GM12878 (cell line): ENCODE results near the gene KBTBD2. TPM values are rescaled to one million over a fixed set of nuclear protein-coding genes. Genes with fewer than 3 reads are reported as not detected.
A peak's percentile ranks its signal among the peaks of the same experiment; 100 is the strongest.

ENCODE experiments used
- ATAC-seq: fragments of 200-7000 bp; cut with Tn5 transposase; 3 replicates; pipeline ENCODE4 v1.9.1; 2020; ENCODE audit warnings: mild to moderate bottlenecking, moderate library complexity
- BruUV-seq: library from RNA; stranded (reverse); fragments of 400-500 nt; replicated peaks from 2 replicates; lab custom pipeline; 2021; lab: Mats Ljungman, UMichigan
- CTCF ChIA-PET: fragments of 300-600 bp; sonication (Branson Sonifier 250); formaldehyde crosslinking; extraction: SDS; loops from one replicate; lab custom pipeline; 2021; ENCODE audit warnings: inconsistent platforms; lab: Yijun Ruan, JAX
- POLR2A ChIA-PET: fragments of 350-600 bp; formaldehyde crosslinking; extraction: SDS; loops from one replicate; lab custom pipeline; 2021; ENCODE audit warnings: inconsistent platforms; lab: Charles Lee
- RAD21 ChIA-PET: fragments of 300-600 bp; sonication (Branson Sonifier 250); formaldehyde crosslinking; loops from one replicate; lab custom pipeline; 2023; ENCODE audit warnings: antibody characterized with exemption; ENCODE audit not compliant: unreplicated experiment; lab: Charles Lee
- SMC1A ChIA-PET: fragments of 300-600 bp; sonication (Branson Sonifier 250); formaldehyde crosslinking; loops from one replicate; lab custom pipeline; 2023; ENCODE audit not compliant: unreplicated experiment, uncharacterized antibody; lab: Charles Lee
- DNase-seq: peaks from one replicate; pipeline ENCODE4 v3.0.0-alpha.2; 2011; ENCODE audit warnings: low read depth, low spot score
- FAIRE-seq: peaks from 3 replicates; lab custom pipeline; 2011; peaks lifted over from hg19 to GRCh38; lab: Jason Lieb, UNC
- H2AFZ ChIP-seq: 2 replicates; pipeline ENCODE4 v1.6.0; 2011; ENCODE audit warnings: low read depth, low read length, control low read depth; ENCODE audit not compliant: control insufficient read depth
- H3K27ac ChIP-seq: 2 replicates; pipeline ENCODE4 v1.5.1; 2011; ENCODE audit warnings: control low read depth; ENCODE audit not compliant: control insufficient read depth, insufficient read depth
- H3K27me3 ChIP-seq, 2 experiments: replicated peaks in 1 of 2; 2 replicates each; pipeline versions ENCODE4 v1.6.0 to v1.6.1; 2011; ENCODE audit warnings: low read length in 1 of 2; ENCODE audit not compliant: control insufficient read depth in 2 of 2, insufficient read depth in 2 of 2
- H3K36me3 ChIP-seq, 2 experiments: 2 replicates each; pipeline ENCODE4 v1.5.1; 2011; ENCODE audit warnings: low read length in 1 of 2; ENCODE audit not compliant: control insufficient read depth in 2 of 2, insufficient read depth in 2 of 2
- H3K4me1 ChIP-seq: 2 replicates; pipeline ENCODE4 v1.6.1; 2011; ENCODE audit warnings: mild to moderate bottlenecking, low read length, moderate library complexity, mixed read lengths; ENCODE audit not compliant: control insufficient read depth, insufficient read depth
- H3K4me2 ChIP-seq: 2 replicates; pipeline ENCODE4 v1.6.0; 2011; ENCODE audit warnings: control low read depth; ENCODE audit not compliant: control insufficient read depth, insufficient read depth
- H3K4me3 ChIP-seq: fragments of 200-600 bp; sonication (generic); 2 replicates; pipeline ENCODE4 v1.5.1; 2016
- H3K79me2 ChIP-seq: 2 replicates; pipeline ENCODE4 v1.6.0; 2011; ENCODE audit warnings: low read length; ENCODE audit not compliant: control insufficient read depth, insufficient read depth
- H3K9ac ChIP-seq: 2 replicates; pipeline ENCODE4 v1.8.0; 2011; ENCODE audit warnings: low read length, control low read depth, mixed read lengths; ENCODE audit not compliant: control insufficient read depth, insufficient read depth
- H3K9me3 ChIP-seq: replicated peaks from 3 replicates; pipeline ENCODE4 v1.5.1; 2011; ENCODE audit warnings: mild to moderate bottlenecking, low read length; ENCODE audit not compliant: control insufficient read depth, insufficient read depth
- H4K20me1 ChIP-seq: 2 replicates; pipeline ENCODE4 v1.6.0; 2011; ENCODE audit not compliant: control insufficient read depth, insufficient read depth
- ATF7 ChIP-seq: fragments of 450-650 bp; IDR thresholded peaks from 2 replicates; pipeline ENCODE4 v1.6.1; 2016; ENCODE audit warnings: low read depth, mild to moderate bottlenecking
- BACH1 ChIP-seq: fragments of 450-650 bp; IDR thresholded peaks from 2 replicates; pipeline ENCODE4 v1.6.1; 2017; ENCODE audit warnings: mild to moderate bottlenecking, borderline replicate concordance
- DPF2 ChIP-seq: fragments of 450-650 bp; IDR thresholded peaks from 2 replicates; pipeline ENCODE4 v1.6.1; 2017; ENCODE audit warnings: mild to moderate bottlenecking
- EZH2 ChIP-seq: IDR thresholded peaks from 2 replicates; pipeline ENCODE4 v1.6.1; 2012; ENCODE audit warnings: low read depth, mild to moderate bottlenecking, control low read depth, inconsistent platforms, low read length, borderline replicate concordance; ENCODE audit not compliant: control insufficient read depth
- FOXM1 ChIP-seq: IDR thresholded peaks from 2 replicates; pipeline ENCODE4 v1.6.1; 2012; ENCODE audit warnings: low read depth, mild to moderate bottlenecking, inconsistent platforms, low read length, moderate library complexity
- HDAC2 ChIP-seq: fragments of 200-600 bp; sonication (generic); IDR thresholded peaks from 2 replicates; pipeline ENCODE4 v1.6.1; 2017
- NBN ChIP-seq: fragments of 450-650 bp; IDR thresholded peaks from 2 replicates; pipeline ENCODE4 v1.6.1; 2016
- NFXL1 ChIP-seq: fragments of 450-650 bp; IDR thresholded peaks from 2 replicates; pipeline ENCODE4 v1.6.1; 2017; ENCODE audit warnings: antibody characterized with exemption, mild to moderate bottlenecking, borderline replicate concordance
- PAX5 ChIP-seq: IDR thresholded peaks from 2 replicates; pipeline ENCODE4 v1.6.1; 2011; ENCODE audit warnings: low read depth, low read length, borderline replicate concordance
- TAF1 ChIP-seq: IDR thresholded peaks from 2 replicates; pipeline ENCODE4 v1.6.1; 2011; ENCODE audit warnings: mild to moderate bottlenecking, low read depth, low read length, borderline replicate concordance
- TCF12 ChIP-seq: IDR thresholded peaks from 2 replicates; pipeline ENCODE4 v1.6.1; 2011; ENCODE audit warnings: low read depth, mild to moderate bottlenecking, low read length
- ZZZ3 ChIP-seq: IDR thresholded peaks from 2 replicates; pipeline ENCODE4 v1.6.1; 2011; ENCODE audit warnings: low read depth; ENCODE audit not compliant: control insufficient read depth, insufficient read length
- WGBS: methylation state at CpG from one replicate; pipeline ENCODE4 v1.1.6; 2016; ENCODE audit warnings: low lambda C conversion rate; ENCODE audit not compliant: insufficient replicate concordance, insufficient coverage; ENCODE audit errors: missing lambda C conversion rate; 5-methylcytosine and 5-hydroxymethylcytosine counted together
- in situ Hi-C: fragments of 300-500 bp; cut with MboI; formaldehyde crosslinking; loops from 9 replicates; pipeline ENCODE4 v1.14.3; 2018; ENCODE audit warnings: mixed read lengths
- intact Hi-C: fragments of 100-400 bp; cut with micrococcal nuclease; formaldehyde crosslinking; loops from one replicate; pipeline ENCODE4 v1.14.2; 2022; ENCODE audit not compliant: unreplicated experiment
- polyA plus RNA-seq, 11 experiments: library from polyadenylated mRNA; depleted of rRNA in 4 of 11; unstranded in 6 of 11; stranded (reverse) in 5 of 11; fragments of >200 nt; fragmentation: Nextera tagmentation in 4 of 11; fragmentation: Illumina TruSeq in 1 of 11; extraction: Ambion mirVana in 4 of 11; extraction: Trizol in 1 of 11; gene quantifications; 1 replicate in 1 of 11; 2 replicates in 10 of 11; pipeline versions ENCODE4 v1.2.1 to v1.2.3, GENCODE V29; 2011 to 2016; ENCODE audit warnings: inconsistent platforms in 2 of 11, missing spikeins in 2 of 11, low read depth in 1 of 11
- total RNA-seq, 4 experiments: library from RNA; depleted of rRNA in 3 of 4; stranded (reverse); fragments of >200 nt in 3 of 4; fragmentation: Illumina TruSeq in 1 of 4; extraction: Trizol in 1 of 4; gene quantifications; 2 replicates each; pipeline versions ENCODE4 v1.2.1 to v1.2.3, GENCODE V29; 2013 to 2021
- TF ChIP-seq, protein P1 (sequence below): fragments of 450-650 bp; IDR thresholded peaks from 2 replicates; pipeline ENCODE4 v1.6.1; 2016; ENCODE audit warnings: mild to moderate bottlenecking
- TF ChIP-seq, protein P2 (sequence below): fragments of 450-650 bp; IDR thresholded peaks from 2 replicates; pipeline ENCODE4 v1.6.1; 2018; ENCODE audit warnings: borderline replicate concordance, mild to moderate bottlenecking; ENCODE audit not compliant: partially characterized antibody
- TF ChIP-seq, protein P3 (sequence below): IDR thresholded peaks from 2 replicates; pipeline ENCODE4 v1.6.1; 2011; ENCODE audit warnings: low read depth, low read length, improper control_type of control experiment, borderline replicate concordance

The KBTBD2 gene
- total and polyA plus RNA-seq, 10 of the 15 experiments (the other 5 are each of a cell fraction or from before 2014, with no cell fraction given), result 8.1 to 22.3 (median 16.2) TPM

DNA sequence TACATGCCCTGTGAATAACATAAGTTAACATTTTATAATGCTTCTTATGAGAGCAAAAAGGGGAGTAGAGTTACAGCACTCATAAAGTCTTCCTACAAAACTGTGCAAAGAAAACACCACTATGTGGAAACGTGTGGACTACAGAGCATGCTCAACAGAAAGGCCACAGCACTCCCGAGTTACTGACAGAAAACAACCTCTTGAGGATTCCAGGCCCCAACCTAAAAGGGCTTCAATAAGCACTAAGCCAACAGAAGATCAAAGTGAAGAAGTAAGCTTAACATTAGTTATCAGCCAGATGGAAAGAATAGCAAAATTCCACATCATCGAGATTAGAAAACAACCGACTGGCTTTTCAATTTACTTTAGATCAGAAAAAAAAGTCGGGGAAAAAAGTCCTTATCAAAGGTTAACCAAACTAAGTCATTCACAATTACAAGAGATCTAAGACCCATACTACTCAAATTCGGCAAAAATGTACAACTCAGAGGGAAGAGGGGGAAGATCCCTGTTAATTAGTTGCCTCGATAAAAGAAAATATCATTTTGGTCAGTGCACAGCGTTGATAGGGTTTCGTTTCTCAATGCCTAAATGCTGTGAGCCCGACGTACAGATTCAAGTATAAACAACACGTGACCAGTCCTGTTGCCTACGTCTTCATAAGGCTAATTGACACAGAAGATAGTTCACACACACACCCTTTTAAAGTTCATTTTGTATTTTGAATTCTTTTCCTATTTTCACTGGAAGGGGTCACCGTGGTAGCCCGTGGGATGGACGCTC lies 1.4 kb downstream of the KBTBD2 start (continued):
- TF ChIP-seq, protein P1, sequence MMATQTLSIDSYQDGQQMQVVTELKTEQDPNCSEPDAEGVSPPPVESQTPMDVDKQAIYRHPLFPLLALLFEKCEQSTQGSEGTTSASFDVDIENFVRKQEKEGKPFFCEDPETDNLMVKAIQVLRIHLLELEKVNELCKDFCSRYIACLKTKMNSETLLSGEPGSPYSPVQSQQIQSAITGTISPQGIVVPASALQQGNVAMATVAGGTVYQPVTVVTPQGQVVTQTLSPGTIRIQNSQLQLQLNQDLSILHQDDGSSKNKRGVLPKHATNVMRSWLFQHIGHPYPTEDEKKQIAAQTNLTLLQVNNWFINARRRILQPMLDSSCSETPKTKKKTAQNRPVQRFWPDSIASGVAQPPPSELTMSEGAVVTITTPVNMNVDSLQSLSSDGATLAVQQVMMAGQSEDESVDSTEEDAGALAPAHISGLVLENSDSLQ, result peak; percentile 61; the same call in 1 of the 2 replicates
- peak; percentile 61; the same call in 1 of the 2 replicates for TF ChIP-seq FOXM1

DNA sequence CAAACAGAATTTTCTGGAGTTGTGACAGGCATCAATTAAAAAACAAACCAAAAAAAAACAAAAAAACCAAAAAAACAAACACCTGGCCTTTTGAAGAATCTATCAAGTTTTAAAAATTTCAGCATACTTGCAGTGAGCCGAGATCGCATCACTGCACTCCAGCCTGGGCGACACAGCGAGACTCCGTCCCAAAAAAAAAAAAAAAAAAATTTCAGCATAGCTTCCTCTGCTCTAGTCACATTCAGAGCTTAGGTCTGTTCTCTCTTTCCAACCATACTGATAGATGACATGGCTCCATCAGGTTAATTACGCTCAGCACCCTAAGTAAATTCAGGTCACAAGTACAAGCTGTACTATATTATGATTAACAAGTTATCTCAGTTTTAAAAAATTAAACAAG lies 3.1 kb downstream of the KBTBD2 start:
- FAIRE-seq, result no peak
- RAD21 ChIA-PET, result interaction anchor here (0.7 to 1.1 kb wide), 2 partner anchors 42 to 387 kb away, joined by 3 read pairs; no protein-coding TSS in a partner anchor
- TF ChIP-seq EZH2, result no peak
- TF ChIP-seq ZZZ3, result no peak
- no peak for TF ChIP-seq HDAC2
- no peak for TF ChIP-seq ATF7
- TF ChIP-seq DPF2, result no peak
- no peak for TF ChIP-seq PAX5
- TF ChIP-seq, protein P2, sequence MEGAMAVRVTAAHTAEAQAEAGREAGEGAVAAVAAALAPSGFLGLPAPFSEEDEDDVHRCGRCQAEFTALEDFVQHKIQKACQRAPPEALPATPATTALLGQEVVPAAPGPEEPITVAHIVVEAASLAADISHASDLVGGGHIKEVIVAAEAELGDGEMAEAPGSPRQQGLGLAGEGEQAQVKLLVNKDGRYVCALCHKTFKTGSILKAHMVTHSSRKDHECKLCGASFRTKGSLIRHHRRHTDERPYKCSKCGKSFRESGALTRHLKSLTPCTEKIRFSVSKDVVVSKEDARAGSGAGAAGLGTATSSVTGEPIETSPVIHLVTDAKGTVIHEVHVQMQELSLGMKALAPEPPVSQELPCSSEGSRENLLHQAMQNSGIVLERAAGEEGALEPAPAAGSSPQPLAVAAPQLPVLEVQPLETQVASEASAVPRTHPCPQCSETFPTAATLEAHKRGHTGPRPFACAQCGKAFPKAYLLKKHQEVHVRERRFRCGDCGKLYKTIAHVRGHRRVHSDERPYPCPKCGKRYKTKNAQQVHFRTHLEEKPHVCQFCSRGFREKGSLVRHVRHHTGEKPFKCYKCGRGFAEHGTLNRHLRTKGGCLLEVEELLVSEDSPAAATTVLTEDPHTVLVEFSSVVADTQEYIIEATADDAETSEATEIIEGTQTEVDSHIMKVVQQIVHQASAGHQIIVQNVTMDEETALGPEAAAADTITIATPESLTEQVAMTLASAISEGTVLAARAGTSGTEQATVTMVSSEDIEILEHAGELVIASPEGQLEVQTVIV, result no peak
- TF ChIP-seq NFXL1, result no peak
- TF ChIP-seq TCF12, result no peak
- no peak for TF ChIP-seq TAF1
- TF ChIP-seq NBN, result no peak
- TF ChIP-seq, protein P3, sequence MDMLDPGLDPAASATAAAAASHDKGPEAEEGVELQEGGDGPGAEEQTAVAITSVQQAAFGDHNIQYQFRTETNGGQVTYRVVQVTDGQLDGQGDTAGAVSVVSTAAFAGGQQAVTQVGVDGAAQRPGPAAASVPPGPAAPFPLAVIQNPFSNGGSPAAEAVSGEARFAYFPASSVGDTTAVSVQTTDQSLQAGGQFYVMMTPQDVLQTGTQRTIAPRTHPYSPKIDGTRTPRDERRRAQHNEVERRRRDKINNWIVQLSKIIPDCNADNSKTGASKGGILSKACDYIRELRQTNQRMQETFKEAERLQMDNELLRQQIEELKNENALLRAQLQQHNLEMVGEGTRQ, result no peak
- TF ChIP-seq BACH1, result no peak
- Histone ChIP-seq H3K27ac (no peak overlapping the region), H3K36me3 (no peaks in the 10 kb centered on the region), H3K27me3 (no peaks in the 10 kb centered on the region), H2AFZ (no peak overlapping the region), H3K4me3 (no peak overlapping the region; the same call in 1 of the 2 replicates), H3K9ac (no peak overlapping the region), H3K4me2 (peak overlapping the region; percentile 82; the same call in 1 of the 2 replicates), H3K79me2 (peaks cover 70% of the 10 kb centered on the region), H4K20me1 (no peaks in the 10 kb centered on the region), H3K9me3 (no peaks in the 10 kb centered on the region), H3K4me1 (peaks cover 10% of the 10 kb centered on the region; the same call in 1 of the 2 replicates)
- POLR2A ChIA-PET, result interaction anchor here (1.6 to 1.7 kb wide), 2 partner anchors 13 to 174 kb away, joined by 4 to 5 read pairs; partner anchors contain the start of gene NT5C3A
- intact Hi-C loops, result no loop called here
- no TSS peak for BruUV-seq
- in situ Hi-C loops, result no loop called here
- SMC1A ChIA-PET, result interaction anchor here (1.8 kb wide), 1 partner anchor 154 kb away, joined by 3 read pairs; no protein-coding TSS in a partner anchor
- CTCF ChIA-PET, result interaction anchor here (4.1 kb wide), 1 partner anchor 42 kb away, joined by 25 read pairs; no protein-coding TSS in a partner anchor
- ATAC-seq, result no peak
- no peak for DNase-seq
- 98% methylated on average over 3 of the region's 6 CpGs for WGBS
